Esophagus squamous epithelium (tissue), 4 donors: ENCODE results near the gene KIAA1217.

Experiments used
- POLR2A ChIP-seq, 4 donors: fragments of 450-650 bp; IDR thresholded peaks; one replicate each; pipeline ENCODE4 v1.6.1; 2017; ENCODE audit warnings: antibody characterized with exemption in 4 of 4, mild to moderate bottlenecking in 4 of 4, moderate library complexity in 3 of 4
- TF ChIP-seq, protein P1 (sequence below), 6 experiments: fragments of 450-650 bp in 4 of 6; fragments of 200-600 bp in 2 of 6; sonication (generic) in 2 of 6; IDR thresholded peaks; one replicate each; pipeline ENCODE4 v1.5.1; 2016 to 2019; ENCODE audit warnings: antibody characterized with exemption in 6 of 6, mild to moderate bottlenecking in 4 of 6, moderate library complexity in 4 of 6

DNA sequence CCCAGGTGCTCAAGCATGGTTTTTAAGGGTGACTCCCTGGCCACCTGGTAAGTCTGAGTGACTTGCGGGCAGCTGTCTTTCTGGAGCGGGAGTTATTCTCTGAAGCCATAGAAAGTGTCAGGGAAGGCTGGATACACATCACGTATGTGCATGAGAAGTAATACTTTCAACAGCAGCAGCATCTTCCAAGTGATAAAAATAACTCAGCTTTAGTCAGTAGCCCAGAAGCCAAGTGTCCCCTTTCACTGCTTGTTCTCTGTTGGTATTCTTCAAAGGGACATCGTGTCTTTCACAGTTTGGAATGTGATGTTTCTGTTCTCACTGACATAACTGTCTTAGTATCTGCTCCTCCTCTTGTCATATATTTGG, 97.6 kb downstream of the KIAA1217 start:
- TF ChIP-seq, protein P1, sequence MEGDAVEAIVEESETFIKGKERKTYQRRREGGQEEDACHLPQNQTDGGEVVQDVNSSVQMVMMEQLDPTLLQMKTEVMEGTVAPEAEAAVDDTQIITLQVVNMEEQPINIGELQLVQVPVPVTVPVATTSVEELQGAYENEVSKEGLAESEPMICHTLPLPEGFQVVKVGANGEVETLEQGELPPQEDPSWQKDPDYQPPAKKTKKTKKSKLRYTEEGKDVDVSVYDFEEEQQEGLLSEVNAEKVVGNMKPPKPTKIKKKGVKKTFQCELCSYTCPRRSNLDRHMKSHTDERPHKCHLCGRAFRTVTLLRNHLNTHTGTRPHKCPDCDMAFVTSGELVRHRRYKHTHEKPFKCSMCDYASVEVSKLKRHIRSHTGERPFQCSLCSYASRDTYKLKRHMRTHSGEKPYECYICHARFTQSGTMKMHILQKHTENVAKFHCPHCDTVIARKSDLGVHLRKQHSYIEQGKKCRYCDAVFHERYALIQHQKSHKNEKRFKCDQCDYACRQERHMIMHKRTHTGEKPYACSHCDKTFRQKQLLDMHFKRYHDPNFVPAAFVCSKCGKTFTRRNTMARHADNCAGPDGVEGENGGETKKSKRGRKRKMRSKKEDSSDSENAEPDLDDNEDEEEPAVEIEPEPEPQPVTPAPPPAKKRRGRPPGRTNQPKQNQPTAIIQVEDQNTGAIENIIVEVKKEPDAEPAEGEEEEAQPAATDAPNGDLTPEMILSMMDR (IDR thresholded peaks at IDR 0.05): no peak
- no peak for TF ChIP-seq POLR2A (IDR thresholded peaks at IDR 0.05)
